Smooth muscle cell (in vitro differentiated cells): ENCODE measurements around the gene AGPAT1. TPM values are rescaled to one million over a fixed set of nuclear protein-coding genes. Genes with fewer than 3 reads are reported as not detected.

Source experiments
- DNase-seq: peaks from one replicate; lab custom pipeline; 2025; ENCODE audit not compliant: unreplicated experiment; lab: John Stamatoyannopoulos, UW
- H2AFZ ChIP-seq: fragments of 200-600 bp; sonication (generic); 2 replicates; pipeline ENCODE4 v1.6.0; 2016; ENCODE audit warnings: antibody characterized with exemption, low read depth, mild to moderate bottlenecking
- H3F3A ChIP-seq: fragments of 200-600 bp; sonication (generic); 2 replicates; pipeline ENCODE4 v1.6.0; 2017; ENCODE audit warnings: antibody characterized with exemption, low read depth
- H3K27ac ChIP-seq: fragments of 200-600 bp; sonication (generic); 2 replicates; pipeline ENCODE4 v1.5.1; 2016; ENCODE audit warnings: low read depth, mild to moderate bottlenecking
- H3K27me3 ChIP-seq: fragments of 200-600 bp; sonication (generic); 2 replicates; pipeline ENCODE4 v1.6.1; 2016; ENCODE audit warnings: low read depth, mild to moderate bottlenecking
- H3K36me3 ChIP-seq: fragments of 200-600 bp; sonication (generic); 2 replicates; pipeline ENCODE4 v1.5.1; 2016; ENCODE audit warnings: low read depth
- H3K4me1 ChIP-seq: fragments of 200-600 bp; sonication (generic); 2 replicates; pipeline ENCODE4 v1.5.1; 2016; ENCODE audit warnings: low read depth
- H3K4me2 ChIP-seq: fragments of 200-600 bp; sonication (generic); 2 replicates; pipeline ENCODE4 v1.6.0; 2016; ENCODE audit warnings: mild to moderate bottlenecking
- H3K4me3 ChIP-seq: fragments of 200-600 bp; sonication (generic); 2 replicates; pipeline ENCODE4 v1.5.1; 2016; ENCODE audit warnings: mild to moderate bottlenecking
- H3K79me2 ChIP-seq: fragments of 200-600 bp; sonication (generic); 2 replicates; pipeline ENCODE4 v1.6.0; 2016; ENCODE audit warnings: low read depth, mild to moderate bottlenecking
- H3K9ac ChIP-seq: fragments of 200-600 bp; sonication (generic); 2 replicates; pipeline ENCODE4 v1.6.0; 2016; ENCODE audit warnings: low read depth
- H3K9me3 ChIP-seq: fragments of 200-600 bp; sonication (generic); replicated peaks from 2 replicates; pipeline ENCODE4 v1.5.1; 2016; ENCODE audit warnings: low read depth
- H4K20me1 ChIP-seq: fragments of 200-600 bp; sonication (generic); 2 replicates; pipeline ENCODE4 v1.6.0; 2016; ENCODE audit warnings: low read depth
- CTCF ChIP-seq: fragments of 200-600 bp; sonication (generic); IDR thresholded peaks from 2 replicates; pipeline ENCODE4 v1.5.1; 2017; ENCODE audit warnings: borderline replicate concordance, mild to moderate bottlenecking, antibody characterized with exemption; ENCODE audit not compliant: insufficient read depth, poor library complexity, severe bottlenecking
- WGBS: methylation state at CpG from one replicate; pipeline ENCODE4 v1.1.7; 2016; ENCODE audit warnings: low lambda C conversion rate; 5-methylcytosine and 5-hydroxymethylcytosine counted together
- polyA plus RNA-seq: library from polyadenylated mRNA; unstranded; fragments of >200 nt; fragmentation: Nextera tagmentation; extraction: Ambion mirVana; gene quantifications from 2 replicates; pipeline ENCODE4 v1.2.1, GENCODE V29; 2016
- total RNA-seq: library from RNA; depleted of rRNA; stranded (reverse); fragments of >200 nt; gene quantifications from 2 replicates; pipeline ENCODE4 v1.2.3, GENCODE V29; 2014

Gene AGPAT1
- total and polyA plus RNA-seq, 2 experiments from 2014 or later = 52.4 to 71.1 TPM

- H3K9me3 ChIP-seq = no peaks in the 10 kb centered on the region
- H3K4me1 ChIP-seq = peaks cover 18% of the 10 kb centered on the region
- WGBS = 15% methylated on average over 33 of the region's 34 CpGs
- H2AFZ ChIP-seq = peak overlapping the region; percentile 82
- H3K27me3 ChIP-seq = peaks cover 18% of the 10 kb centered on the region
- peaks cover 10% of the 10 kb centered on the region for H3K79me2 ChIP-seq
- peak overlapping the region; percentile 91 for H3K27ac ChIP-seq
- TF ChIP-seq CTCF = peak; percentile 33
- no peaks in the 10 kb centered on the region for H3K36me3 ChIP-seq
- H4K20me1 ChIP-seq = no peaks in the 10 kb centered on the region
- H3K4me2 ChIP-seq = peak overlapping the region; percentile 90
- H3F3A ChIP-seq = no peaks in the 10 kb centered on the region
- peak overlapping the region; percentile 85 for H3K4me3 ChIP-seq
- peak overlapping the region; percentile 87 for H3K9ac ChIP-seq
- peak; percentile 52 for DNase-seq
Measured at GRCh38 chr6:32154514-32155161, 21.2 kb downstream of the AGPAT1 start.

- Histone ChIP-seq H3K79me2 (peaks cover 10% of the 10 kb centered on the region), H3K9me3 (no peaks in the 10 kb centered on the region), H3K4me1 (peaks cover 18% of the 10 kb centered on the region), H3F3A (no peaks in the 10 kb centered on the region), H4K20me1 (no peaks in the 10 kb centered on the region), H3K9ac (peak within 1 kb of the TSS; percentile 87), H3K4me3 (peak within 1 kb of the TSS; percentile 85), H3K27me3 (peaks cover 26% of the 10 kb centered on the region), H3K36me3 (no peaks in the 10 kb centered on the region), H3K4me2 (peak within 1 kb of the TSS; percentile 90), H2AFZ (peak within 1 kb of the TSS; percentile 82), H3K27ac (peak within 1 kb of the TSS; percentile 91)
- peak; percentile 73 for DNase-seq
- TF ChIP-seq CTCF = no peak
- WGBS = under 1% methylated on average over 50 of the region's 52 CpGs
Measured at GRCh38 chr6:32153564-32154513, 22.0 kb downstream of the AGPAT1 start, which contains the start of gene PPT2. TSS of gene PPT2 (plus strand) at chr6:32154141. CDS start at chr6:32154595, 454 bp downstream.

DNA sequence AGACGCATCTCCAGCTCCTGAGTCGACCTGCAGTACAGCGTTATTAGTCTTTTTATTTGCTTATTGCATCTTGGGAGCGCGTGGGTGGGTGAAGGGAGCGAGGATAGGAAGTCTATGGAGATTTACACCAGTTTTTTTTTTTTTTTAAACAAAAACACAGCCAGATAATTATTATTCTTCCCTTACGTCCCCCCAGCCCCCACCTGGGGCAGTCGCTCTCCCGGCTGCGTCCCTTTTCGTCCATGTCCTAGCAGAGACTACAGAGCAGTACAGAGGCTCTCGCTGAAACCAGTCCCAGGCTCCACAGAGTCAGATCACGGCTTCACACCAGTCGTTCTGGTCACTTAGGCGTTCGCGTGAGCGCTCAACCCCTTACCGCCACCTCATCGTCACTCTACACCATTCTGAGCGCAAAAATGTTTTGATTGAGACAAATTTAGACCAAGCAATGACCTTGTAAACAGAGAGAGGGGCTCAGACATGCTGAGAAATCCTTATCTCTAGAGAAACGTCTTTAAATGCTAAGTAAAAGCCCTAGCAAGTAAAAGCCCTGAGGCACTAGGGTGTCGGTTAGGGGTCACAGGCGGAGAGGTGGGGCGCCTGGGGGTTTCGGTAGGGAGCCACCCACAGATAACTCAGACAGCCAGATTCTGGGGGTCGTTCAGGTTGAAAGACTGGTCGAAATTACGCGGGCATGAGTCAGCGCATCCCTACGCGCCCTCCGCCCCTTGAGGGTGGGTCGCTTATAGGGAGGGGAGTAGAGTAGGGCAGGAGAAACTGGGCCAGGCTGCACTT, 22.9 kb downstream of the AGPAT1 start:
- DNase-seq = peak; percentile 27
- peaks cover 18% of the 10 kb centered on the region for H3K4me1 ChIP-seq
- peaks cover 26% of the 10 kb centered on the region for H3K27me3 ChIP-seq
- H3K79me2 ChIP-seq = peaks cover 10% of the 10 kb centered on the region
- peak overlapping the region; percentile 85 for H3K4me3 ChIP-seq
- peak overlapping the region; percentile 90 for H3K4me2 ChIP-seq
- no peak for TF ChIP-seq CTCF
- peak overlapping the region; percentile 87 for H3K9ac ChIP-seq
- no peaks in the 10 kb centered on the region for H3F3A ChIP-seq
- peak overlapping the region; percentile 20 for H2AFZ ChIP-seq
- H3K27ac ChIP-seq = peak overlapping the region; percentile 91
- H3K36me3 ChIP-seq = no peaks in the 10 kb centered on the region
- WGBS = 5% methylated on average over 35 of the region's 35 CpGs
- H3K9me3 ChIP-seq = no peaks in the 10 kb centered on the region
- no peaks in the 10 kb centered on the region for H4K20me1 ChIP-seq
